Measurements from ENCODE around the gene WDPCP.
"Not testable (repeated sequence)": the region's sequence is repeated elsewhere in the genome, so short reads cannot be mapped to it uniquely, and the experiment has no call there.

Gene WDPCP, protein sequence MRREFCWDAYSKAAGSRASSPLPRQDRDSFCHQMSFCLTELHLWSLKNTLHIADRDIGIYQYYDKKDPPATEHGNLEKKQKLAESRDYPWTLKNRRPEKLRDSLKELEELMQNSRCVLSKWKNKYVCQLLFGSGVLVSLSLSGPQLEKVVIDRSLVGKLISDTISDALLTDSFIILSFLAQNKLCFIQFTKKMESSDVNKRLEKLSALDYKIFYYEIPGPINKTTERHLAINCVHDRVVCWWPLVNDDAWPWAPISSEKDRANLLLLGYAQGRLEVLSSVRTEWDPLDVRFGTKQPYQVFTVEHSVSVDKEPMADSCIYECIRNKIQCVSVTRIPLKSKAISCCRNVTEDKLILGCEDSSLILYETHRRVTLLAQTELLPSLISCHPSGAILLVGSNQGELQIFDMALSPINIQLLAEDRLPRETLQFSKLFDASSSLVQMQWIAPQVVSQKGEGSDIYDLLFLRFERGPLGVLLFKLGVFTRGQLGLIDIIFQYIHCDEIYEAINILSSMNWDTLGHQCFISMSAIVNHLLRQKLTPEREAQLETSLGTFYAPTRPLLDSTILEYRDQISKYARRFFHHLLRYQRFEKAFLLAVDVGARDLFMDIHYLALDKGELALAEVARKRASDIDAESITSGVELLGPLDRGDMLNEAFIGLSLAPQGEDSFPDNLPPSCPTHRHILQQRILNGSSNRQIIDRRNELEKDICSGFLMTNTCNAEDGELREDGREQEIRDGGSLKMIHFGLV

DNA sequence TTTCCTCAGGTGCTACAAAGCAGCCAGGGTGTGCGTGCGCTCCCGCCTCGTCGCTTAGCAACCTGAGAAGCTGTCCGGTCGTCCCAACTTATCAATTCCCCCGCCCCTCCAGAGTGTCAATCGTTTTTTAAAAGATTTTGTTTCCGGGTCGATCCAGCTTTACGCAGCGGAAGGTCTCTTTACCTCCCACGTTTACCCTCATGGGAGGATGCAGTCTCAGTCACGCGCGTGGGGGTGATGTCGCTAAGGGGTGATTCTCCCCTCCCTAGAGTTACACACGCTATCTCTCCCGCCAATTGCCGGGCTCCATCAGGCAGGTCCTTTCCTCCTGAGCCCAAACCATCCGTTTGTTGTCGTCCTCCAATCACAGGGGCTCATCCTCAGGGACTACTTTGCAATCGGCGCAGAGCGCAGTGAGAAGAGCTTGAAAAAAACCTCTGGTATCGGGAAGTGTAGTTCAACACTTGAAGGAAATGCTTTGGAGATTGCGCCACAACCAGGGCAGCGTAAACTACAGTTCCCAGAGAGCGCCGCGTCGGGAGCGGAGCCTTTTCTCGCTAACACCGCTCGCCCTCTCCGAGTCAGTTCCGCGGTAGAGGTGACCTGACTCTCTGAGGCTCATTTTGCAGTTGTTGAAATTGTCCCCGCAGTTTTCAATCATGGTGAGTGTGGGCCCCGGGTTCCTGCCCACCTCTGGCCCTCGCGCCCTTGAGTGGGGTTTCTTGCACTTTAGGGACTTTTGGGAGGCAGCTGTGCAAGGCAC, at the start of gene WDPCP, which contains the start of gene MDH1:
WDPCP (minus strand) TSS at position 93 of the 763 bp plus-strand sequence. CDS start 206 bp downstream, outside the sequence.
MDH1 (plus strand) TSS at position 579 of the 763 bp plus-strand sequence; CDS start at position 660, 81 bp downstream.
- peak; percentile 81 to 86 (median 82) for DNase-seq (ENCODE audit: low read depth in 3 of 3, low spot score in 1 of 3)

DNA sequence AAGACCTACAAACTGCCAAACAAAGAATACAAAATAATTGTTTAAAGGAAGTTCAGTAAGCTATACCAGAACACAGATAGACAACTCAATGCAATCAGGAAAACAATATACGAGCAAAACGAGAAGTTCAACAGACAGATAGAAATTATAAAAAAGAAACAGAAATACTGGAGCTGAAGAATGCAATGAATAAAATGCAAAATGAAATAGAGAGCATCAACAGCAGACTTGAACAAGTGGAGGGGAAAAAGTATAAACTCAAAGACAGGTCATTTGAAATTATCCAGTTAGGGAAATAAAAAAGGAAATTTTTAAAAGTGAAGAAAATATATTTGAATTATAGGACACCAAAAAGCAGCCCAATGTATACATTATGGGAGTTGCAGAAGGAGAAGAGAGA, 44.1 kb upstream of the WDPCP start:
- DNase-seq (ENCODE audit: low read depth in 3 of 3, low spot score in 1 of 3) = no peak

DNA sequence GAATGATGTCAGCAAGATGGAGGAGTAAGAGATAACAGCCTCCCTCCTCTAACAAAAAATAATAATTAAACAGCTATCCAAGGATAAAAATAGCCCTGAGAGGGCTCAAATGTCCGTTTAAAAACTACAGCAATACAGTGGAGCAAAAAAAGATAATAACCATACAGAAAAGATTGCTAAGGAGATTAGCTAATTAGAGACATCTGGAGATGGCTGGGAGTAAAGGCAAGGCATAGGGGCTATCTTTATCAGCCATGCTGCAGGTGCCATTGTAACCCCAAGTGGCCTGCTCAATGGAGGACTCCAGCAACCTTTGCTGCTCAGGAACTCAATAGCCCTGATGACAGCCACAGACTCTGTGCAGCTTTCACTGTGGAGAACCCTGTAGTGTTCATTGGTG, 43.2 kb upstream of the WDPCP start:
- DNase-seq (ENCODE audit: low read depth in 3 of 3, low spot score in 1 of 3) = no peak

DNA sequence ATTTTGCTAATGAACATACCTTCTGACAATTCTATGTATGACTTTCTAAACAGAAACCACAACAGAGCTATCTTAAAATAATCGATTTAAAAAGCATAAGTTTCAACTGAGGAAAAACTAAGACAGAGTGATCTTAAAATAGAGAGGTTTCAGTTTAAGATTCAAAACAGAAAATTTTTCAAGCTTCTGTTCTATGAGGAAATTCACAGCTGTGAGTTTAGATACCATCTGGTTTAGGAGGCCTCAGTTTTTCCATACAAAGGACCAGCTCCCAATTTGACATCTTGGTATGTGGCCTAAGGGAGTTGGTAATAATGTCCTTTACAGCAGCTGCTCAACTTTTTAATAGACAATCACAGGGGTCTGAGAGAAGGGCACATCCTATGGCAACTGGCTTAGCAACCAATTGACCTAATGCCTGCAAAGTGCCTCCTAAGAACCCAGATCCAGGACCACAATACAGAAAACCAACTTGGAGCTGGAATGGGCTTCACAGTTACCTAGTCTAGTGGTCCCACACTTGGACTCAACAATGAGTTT, 40.2 kb upstream of the WDPCP start:
- DNase-seq (ENCODE audit: low read depth in 3 of 3, low spot score in 1 of 3) = no peak

DNA sequence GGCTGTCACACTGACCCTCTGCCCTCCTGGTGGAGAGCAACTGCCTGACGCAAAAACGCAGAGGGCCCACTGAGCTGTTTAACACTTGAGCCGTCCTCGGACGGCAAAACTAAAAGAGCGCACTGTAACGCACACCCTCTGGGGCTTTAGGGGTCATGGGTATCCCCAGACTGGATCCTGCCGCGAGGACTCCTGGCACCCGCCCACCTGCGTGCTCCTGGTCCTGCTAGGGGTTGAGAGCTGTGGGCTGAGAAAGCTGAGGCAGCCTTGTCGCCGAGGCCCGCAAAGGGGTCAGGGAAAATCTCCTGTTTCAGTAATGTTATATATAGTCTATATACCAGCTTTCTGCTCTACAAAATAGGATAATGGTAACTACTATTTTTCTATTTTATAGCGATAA, 39.6 kb upstream of the WDPCP start:
- DNase-seq (ENCODE audit: low read depth in 3 of 3, low spot score in 1 of 3) = no peak

DNA sequence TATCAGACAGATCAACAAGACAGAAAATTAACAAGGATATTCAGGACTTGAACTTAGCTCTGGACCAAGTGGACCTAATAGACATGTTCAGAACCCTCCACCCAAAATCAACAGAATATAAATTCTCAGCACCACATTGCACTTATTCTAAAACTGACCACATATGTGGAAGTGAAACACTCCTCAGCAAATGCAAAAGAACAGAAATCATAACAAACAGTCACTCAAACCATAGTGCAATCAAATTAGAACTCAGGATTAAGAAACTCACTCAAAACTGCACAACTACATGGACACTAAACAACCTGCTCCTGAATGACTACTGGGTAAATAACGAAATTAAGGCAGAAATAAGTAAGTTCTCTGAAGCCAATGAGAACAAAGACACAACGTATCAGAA, 35.5 kb upstream of the WDPCP start:
- not testable (repeated sequence) for DNase-seq (ENCODE audit: low read depth in 3 of 3, low spot score in 1 of 3)

DNA sequence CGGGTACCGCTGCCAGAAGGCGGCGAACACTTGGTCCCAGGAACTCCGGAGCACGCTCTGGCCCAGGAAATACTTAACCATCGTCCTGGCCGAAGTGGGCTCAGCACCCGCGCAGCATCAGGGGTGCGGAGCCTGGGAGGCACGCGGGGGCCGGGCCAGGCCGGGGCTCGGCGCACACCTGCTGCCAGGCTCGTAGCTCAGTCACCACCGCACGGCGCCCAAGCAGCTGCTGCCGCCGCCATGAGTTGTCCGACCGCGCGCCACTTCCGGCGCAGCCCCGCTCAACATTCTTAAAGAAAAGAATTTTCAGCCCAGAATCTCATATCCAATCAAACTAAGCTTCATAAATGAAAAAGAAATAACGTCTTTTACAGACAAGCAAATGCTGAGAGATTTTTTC, 34.5 kb upstream of the WDPCP start:
- DNase-seq (ENCODE audit: low read depth in 3 of 3, low spot score in 1 of 3) = no peak

DNA sequence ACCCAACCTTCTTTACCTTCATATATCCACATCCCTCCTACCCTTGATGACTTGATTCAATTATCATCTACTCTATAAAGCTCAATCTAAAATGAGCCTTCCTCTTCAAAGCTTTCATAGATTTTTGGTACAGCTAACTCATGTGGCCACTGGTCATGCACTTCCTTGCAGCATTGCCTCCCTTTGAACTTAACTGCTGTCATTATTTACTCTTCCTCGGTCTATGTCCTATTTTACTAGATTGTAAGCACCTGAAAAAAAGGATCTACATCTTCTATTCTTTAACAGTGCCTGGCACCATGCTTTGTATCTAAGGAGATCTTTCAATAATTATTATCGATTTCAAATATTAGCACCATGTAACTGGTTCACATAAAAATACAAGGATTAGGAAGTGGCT, 31.1 kb upstream of the WDPCP start:
- no peak for DNase-seq (ENCODE audit: low read depth in 3 of 3, low spot score in 1 of 3)

DNA sequence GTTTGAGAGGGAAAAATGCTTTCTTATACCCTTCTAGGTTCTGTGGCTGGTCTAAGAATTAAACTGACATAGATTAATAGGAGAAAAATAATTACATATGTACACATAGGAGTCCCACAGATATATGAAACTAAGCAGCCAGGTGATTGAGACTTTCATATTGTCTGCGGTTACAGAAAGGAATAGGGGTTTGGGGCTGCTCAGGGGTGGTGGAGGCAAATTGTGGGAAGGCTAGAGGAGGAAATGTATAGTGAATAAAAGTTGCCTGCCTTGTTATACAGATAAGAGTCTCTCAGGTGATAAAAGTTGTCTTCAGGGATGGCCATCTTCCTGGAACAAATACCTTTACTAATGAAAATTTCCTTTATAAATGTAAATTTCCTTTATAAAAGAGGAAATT, 29.1 kb upstream of the WDPCP start:
- no peak for DNase-seq (ENCODE audit: low read depth in 3 of 3, low spot score in 1 of 3)

DNA sequence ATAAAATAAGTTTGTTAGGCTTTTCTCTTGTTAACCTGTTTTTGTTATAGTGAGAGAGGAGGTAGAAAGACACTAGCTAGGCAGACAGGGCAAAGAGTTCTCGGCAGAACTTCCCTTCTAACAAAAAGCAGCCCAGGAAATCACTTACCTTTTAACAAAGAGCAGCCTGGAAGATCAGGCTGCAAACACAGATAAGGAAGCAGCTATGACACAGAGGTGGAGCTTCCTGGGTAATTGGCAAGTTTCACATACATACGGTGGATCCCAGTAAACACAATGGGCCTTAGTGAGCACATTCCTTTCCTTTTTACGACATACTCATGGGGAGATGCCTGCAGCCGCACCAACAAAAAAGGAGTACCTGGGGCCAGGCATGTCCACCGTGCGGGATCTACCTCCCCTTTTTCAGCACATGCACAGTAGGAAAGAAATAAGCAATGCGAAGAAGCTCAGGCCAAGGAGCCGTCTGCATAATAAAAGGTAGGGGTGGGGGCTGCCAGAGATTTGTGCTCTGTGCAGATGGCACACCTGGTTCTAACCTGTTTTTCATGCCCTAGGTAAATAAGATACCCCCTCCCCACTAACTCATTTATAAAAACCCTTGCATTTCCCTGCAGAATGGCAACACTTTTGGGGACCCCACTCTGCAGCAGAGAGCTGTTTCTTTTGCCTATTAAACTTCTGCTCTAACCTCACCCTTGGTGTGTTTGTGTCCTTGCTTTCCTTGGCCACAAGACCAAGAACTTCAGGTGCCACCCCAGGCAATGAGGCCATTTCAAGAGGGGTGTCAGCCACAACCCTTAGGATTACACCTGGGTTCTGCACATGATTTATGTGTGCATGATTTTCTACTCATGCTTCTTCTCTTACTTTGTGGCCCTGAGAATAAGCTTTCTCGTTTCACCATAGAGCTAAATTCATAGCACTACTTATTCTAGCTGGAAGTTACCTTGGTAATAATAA, 27.0 kb upstream of the WDPCP start:
- no peak for DNase-seq (ENCODE audit: low read depth in 3 of 3, low spot score in 1 of 3)

DNA sequence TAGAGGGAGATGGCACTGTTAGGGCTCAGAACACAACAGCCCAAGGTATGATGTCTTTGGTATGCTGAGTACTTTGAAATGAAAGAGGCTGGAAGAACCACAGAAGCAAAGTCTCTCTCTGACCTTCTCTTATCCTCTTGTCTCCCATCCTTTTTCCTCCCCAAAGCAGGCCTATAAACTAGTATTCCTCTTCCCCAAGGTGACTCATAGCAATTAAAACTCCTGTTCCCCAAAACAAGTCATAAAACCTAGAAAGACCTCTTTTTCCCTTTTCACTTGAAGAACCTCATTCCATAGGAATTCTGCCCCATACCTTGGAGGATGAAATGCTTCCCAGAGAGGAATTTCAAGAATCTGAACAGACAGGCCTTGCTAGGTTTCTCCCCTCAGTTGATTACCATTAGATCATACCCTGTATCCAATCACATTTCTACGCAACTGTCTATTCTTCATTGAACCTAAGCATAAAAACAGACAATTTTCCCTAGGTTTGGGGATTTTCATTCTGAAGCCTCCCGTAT, 26.2 kb upstream of the WDPCP start:
- DNase-seq (ENCODE audit: low read depth in 3 of 3, low spot score in 1 of 3) = no peak

DNA sequence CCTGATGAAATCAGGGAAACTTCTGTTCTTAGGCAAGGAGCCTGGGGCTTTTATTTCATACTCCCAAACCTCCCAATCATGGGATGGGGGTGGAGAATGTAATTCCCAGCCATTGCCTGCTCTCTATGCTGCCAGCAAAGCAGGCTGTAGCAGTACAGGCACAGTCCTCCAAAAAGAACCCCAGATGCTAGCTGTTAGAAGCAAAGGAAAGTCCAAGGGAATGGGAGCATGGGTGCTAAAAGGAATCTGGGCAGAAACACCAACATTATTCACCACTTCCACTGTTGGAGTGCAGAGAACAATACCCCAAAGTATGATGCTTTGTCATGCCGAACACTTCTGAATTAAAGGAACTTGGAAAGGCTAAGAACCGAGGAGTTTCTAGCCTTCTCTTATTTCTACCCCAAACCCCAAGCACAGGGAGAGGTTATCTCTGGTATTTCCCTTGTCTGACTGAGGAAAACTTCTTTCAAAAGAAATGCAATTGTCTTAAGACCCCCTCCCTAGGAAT, 25.2 kb upstream of the WDPCP start:
- no peak for DNase-seq (ENCODE audit: low read depth in 3 of 3, low spot score in 1 of 3)

DNA sequence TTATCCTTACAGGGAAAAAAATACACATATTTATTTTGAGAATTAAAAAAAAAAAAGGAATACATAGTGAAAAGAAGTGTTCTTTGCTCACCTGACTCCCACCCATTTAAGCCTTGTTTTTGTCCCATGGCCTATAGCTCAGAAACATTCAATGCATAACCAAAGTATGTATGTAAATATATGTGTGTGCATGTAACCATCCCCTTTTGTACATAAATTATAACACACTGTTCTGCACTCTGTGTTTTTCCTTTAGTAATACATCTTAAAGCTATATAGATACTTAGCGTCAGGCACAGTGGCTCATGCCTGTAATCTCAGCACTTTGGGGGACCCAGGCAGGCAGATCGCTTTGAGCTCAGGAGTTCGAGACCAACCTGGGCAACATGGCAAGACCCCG, 22.2 kb upstream of the WDPCP start:
- DNase-seq (ENCODE audit: low read depth in 3 of 3, low spot score in 1 of 3) = no peak

DNA sequence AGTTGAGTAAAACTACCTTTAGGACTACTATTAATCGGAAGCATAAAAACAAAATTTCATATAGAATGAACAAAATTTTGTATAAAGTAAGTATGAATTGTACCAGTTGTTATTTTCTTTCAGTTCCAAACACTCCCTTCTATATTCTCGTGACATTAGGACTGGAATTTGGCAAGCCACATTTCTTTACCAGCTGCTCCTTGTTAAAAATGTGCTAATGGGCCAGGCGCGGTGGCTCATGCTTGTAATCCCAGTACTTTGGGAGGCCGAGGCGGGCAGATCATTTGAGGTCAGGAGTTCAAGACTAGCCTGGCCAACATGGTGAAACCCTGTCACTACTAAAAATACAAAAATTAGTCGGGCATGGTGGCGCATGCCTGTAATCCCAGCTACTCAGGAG, 20.6 kb upstream of the WDPCP start:
- not testable (repeated sequence) for DNase-seq (ENCODE audit: low read depth in 3 of 3, low spot score in 1 of 3)

DNA sequence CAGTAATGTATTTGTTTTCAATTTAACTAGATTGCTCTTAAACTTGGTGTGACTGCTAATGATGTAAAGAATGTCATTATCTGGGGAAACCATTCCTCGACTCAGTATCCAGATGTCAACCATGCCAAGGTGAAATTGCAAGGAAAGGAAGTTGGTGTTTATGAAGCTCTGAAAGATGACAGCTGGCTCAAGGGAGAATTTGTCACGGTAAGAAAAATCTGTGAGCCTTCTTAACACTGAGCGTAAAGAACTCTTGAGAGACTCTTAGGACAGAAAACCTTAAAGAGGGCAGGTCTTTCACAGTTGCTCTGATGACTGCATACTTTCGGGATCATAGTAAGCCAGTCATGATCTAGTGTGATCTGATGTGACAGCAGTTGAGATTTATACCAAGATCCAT, 16.4 kb upstream of the WDPCP start:
- DNase-seq (ENCODE audit: low read depth in 3 of 3, low spot score in 1 of 3) = no peak

DNA sequence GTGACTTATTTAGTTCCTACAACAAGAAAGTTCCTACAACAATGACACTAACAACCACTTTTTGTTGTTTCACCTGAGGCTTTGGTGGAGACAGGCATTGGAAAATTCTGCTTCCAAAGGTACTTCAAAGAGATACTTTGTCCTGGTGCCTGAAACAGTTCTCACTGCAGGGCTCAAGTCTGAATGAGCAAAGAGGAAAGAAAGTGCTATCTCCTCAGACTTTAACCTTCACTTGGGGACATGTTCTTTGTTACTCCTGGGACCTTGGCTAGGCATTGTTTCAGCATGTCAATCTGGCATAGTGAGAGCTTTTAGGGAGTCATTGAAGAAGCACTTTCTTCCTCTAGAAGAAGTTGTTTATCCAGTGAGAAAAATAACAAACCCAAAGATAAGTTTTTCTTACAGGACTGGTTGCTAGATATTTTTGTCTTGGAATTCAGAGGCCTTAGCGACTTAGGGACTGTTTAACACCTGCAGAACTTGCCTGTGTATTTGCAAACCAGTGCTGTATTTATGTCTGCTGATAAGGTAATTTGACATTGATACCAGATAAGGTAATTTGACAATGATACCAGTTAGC, 12.7 kb upstream of the WDPCP start:
- DNase-seq (ENCODE audit: low read depth in 3 of 3, low spot score in 1 of 3) = no peak

DNA sequence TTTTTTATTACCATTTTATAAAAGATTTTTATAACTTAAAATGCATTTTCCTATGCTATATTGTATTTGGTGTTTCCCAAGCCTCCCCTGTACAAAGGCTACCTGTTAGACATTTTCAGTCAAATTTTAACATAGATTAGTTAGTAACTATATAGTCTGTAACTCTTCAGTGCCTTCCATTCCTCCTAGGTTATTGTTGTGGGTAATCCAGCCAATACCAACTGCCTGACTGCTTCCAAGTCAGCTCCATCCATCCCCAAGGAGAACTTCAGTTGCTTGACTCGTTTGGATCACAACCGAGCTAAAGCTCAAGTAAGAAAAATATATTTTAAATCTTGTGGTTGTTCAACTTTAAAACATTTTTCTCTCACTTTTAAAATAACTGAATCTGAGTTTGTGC, 10.7 kb upstream of the WDPCP start:
- no peak for DNase-seq (ENCODE audit: low read depth in 3 of 3, low spot score in 1 of 3)

DNA sequence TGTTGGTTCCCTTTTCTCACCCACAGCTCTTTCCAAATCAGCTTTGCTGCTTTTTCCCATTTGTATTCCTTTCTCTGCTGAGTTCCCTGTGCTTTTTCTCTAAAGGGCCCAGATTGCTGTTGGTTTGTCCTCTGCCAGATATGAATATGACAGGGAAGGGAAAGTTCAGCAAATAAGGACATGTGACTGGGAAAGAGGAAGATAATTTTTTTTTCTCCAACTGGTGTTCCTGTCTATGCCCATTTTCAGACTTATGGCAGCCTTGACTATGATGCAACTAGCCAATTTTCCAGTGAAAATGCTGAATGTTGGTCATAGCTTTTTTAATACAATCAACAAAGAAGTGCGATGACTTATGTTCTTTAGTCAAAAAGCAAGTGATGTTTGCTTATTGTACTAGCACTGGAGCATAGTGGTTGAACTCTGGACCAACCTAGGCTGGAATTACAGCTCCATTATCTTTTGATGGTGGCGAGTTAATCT, 8.2 kb upstream of the WDPCP start:
- no peak for DNase-seq (ENCODE audit: low read depth in 3 of 3, low spot score in 1 of 3)

DNA sequence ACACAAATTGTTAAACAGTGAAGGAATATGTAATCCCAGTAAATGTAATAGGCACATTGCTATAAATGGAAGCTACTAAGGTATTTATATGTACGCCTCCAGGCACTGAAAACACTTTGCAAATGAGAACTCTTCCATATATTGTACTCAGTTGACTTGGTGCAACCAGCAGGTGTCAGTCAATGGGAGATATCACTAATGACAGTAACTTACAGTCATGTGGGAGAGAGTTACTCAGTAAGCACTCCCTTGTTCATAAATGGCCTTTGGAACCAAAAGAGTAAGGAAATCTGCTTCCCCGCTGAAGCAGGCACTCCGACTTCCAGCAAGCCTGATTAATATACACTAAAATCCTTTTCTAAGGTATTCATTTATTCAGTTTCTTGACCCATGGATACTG, 6.4 kb upstream of the WDPCP start:
- DNase-seq (ENCODE audit: low read depth in 3 of 3, low spot score in 1 of 3) = no peak
